Smooth muscle cell (in vitro differentiated cells): ENCODE results near the gene LIPM. TPM values are rescaled to one million over a fixed set of nuclear protein-coding genes. Genes with fewer than 3 reads are reported as not detected.
"Not testable (repeated sequence)": the region's sequence is repeated elsewhere in the genome, so short reads cannot be mapped to it uniquely, and the experiment has no call there.

ENCODE experiments used
- DNase-seq: peaks from one replicate; lab custom pipeline; 2025; ENCODE audit not compliant: unreplicated experiment; lab: John Stamatoyannopoulos, UW
- H2AFZ ChIP-seq: fragments of 200-600 bp; sonication (generic); 2 replicates; pipeline ENCODE4 v1.6.0; 2016; ENCODE audit warnings: antibody characterized with exemption, low read depth, mild to moderate bottlenecking
- H3F3A ChIP-seq: fragments of 200-600 bp; sonication (generic); 2 replicates; pipeline ENCODE4 v1.6.0; 2017; ENCODE audit warnings: antibody characterized with exemption, low read depth
- H3K27ac ChIP-seq: fragments of 200-600 bp; sonication (generic); 2 replicates; pipeline ENCODE4 v1.5.1; 2016; ENCODE audit warnings: low read depth, mild to moderate bottlenecking
- H3K27me3 ChIP-seq: fragments of 200-600 bp; sonication (generic); 2 replicates; pipeline ENCODE4 v1.6.1; 2016; ENCODE audit warnings: low read depth, mild to moderate bottlenecking
- H3K36me3 ChIP-seq: fragments of 200-600 bp; sonication (generic); 2 replicates; pipeline ENCODE4 v1.5.1; 2016; ENCODE audit warnings: low read depth
- H3K4me1 ChIP-seq: fragments of 200-600 bp; sonication (generic); 2 replicates; pipeline ENCODE4 v1.5.1; 2016; ENCODE audit warnings: low read depth
- H3K4me2 ChIP-seq: fragments of 200-600 bp; sonication (generic); 2 replicates; pipeline ENCODE4 v1.6.0; 2016; ENCODE audit warnings: mild to moderate bottlenecking
- H3K4me3 ChIP-seq: fragments of 200-600 bp; sonication (generic); 2 replicates; pipeline ENCODE4 v1.5.1; 2016; ENCODE audit warnings: mild to moderate bottlenecking
- H3K79me2 ChIP-seq: fragments of 200-600 bp; sonication (generic); 2 replicates; pipeline ENCODE4 v1.6.0; 2016; ENCODE audit warnings: low read depth, mild to moderate bottlenecking
- H3K9ac ChIP-seq: fragments of 200-600 bp; sonication (generic); 2 replicates; pipeline ENCODE4 v1.6.0; 2016; ENCODE audit warnings: low read depth
- H3K9me3 ChIP-seq: fragments of 200-600 bp; sonication (generic); replicated peaks from 2 replicates; pipeline ENCODE4 v1.5.1; 2016; ENCODE audit warnings: low read depth
- H4K20me1 ChIP-seq: fragments of 200-600 bp; sonication (generic); 2 replicates; pipeline ENCODE4 v1.6.0; 2016; ENCODE audit warnings: low read depth
- CTCF ChIP-seq: fragments of 200-600 bp; sonication (generic); IDR thresholded peaks from 2 replicates; pipeline ENCODE4 v1.5.1; 2017; ENCODE audit warnings: borderline replicate concordance, mild to moderate bottlenecking, antibody characterized with exemption; ENCODE audit not compliant: insufficient read depth, poor library complexity, severe bottlenecking
- WGBS: methylation state at CpG from one replicate; pipeline ENCODE4 v1.1.7; 2016; ENCODE audit warnings: low lambda C conversion rate; 5-methylcytosine and 5-hydroxymethylcytosine counted together
- polyA plus RNA-seq: library from polyadenylated mRNA; unstranded; fragments of >200 nt; fragmentation: Nextera tagmentation; extraction: Ambion mirVana; gene quantifications from 2 replicates; pipeline ENCODE4 v1.2.1, GENCODE V29; 2016
- total RNA-seq: library from RNA; depleted of rRNA; stranded (reverse); fragments of >200 nt; gene quantifications from 2 replicates; pipeline ENCODE4 v1.2.3, GENCODE V29; 2014

The LIPM gene
- total and polyA plus RNA-seq, 2 experiments from 2014 or later = 0.67 TPM; not detected in 1

GRCh38 chr10:88833156-88833555, 30.6 kb downstream of the LIPM start:
- H3F3A ChIP-seq = no peaks in the 10 kb centered on the region
- DNase-seq = no peak
- H3K9ac ChIP-seq = no peak overlapping the region
- H3K4me2 ChIP-seq = no peak overlapping the region
- H3K36me3 ChIP-seq = no peaks in the 10 kb centered on the region
- 97% methylated on average over 2 of the region's 2 CpGs for WGBS
- H3K4me1 ChIP-seq = no peaks in the 10 kb centered on the region
- no peak overlapping the region for H3K4me3 ChIP-seq
- H4K20me1 ChIP-seq = no peaks in the 10 kb centered on the region
- peaks cover 39% of the 10 kb centered on the region for H3K27me3 ChIP-seq
- no peak overlapping the region for H2AFZ ChIP-seq
- no peaks in the 10 kb centered on the region for H3K79me2 ChIP-seq
- TF ChIP-seq CTCF = no peak
- H3K9me3 ChIP-seq = no peaks in the 10 kb centered on the region
- H3K27ac ChIP-seq = no peak overlapping the region

GRCh38 chr10:88833723-88834122, 31.2 kb downstream of the LIPM start:
- H3K79me2 ChIP-seq = no peaks in the 10 kb centered on the region
- no peak overlapping the region for H3K4me3 ChIP-seq
- H3K9me3 ChIP-seq = no peaks in the 10 kb centered on the region
- no peaks in the 10 kb centered on the region for H3F3A ChIP-seq
- TF ChIP-seq CTCF = no peak
- no peak overlapping the region for H3K27ac ChIP-seq
- H3K4me2 ChIP-seq = no peak overlapping the region
- no peaks in the 10 kb centered on the region for H4K20me1 ChIP-seq
- no peaks in the 10 kb centered on the region for H3K4me1 ChIP-seq
- no peak overlapping the region for H3K9ac ChIP-seq
- WGBS = 81% methylated on average over 2 of the region's 2 CpGs
- DNase-seq = no peak
- H3K27me3 ChIP-seq = peaks cover 39% of the 10 kb centered on the region
- no peaks in the 10 kb centered on the region for H3K36me3 ChIP-seq
- H2AFZ ChIP-seq = no peak overlapping the region

GRCh38 chr10:88835096-88835909, 32.8 kb downstream of the LIPM start:
- Histone ChIP-seq H2AFZ (no peak overlapping the region), H3K4me2 (no peak overlapping the region), H3K4me1 (no peaks in the 10 kb centered on the region), H3K27me3 (peaks cover 32% of the 10 kb centered on the region), H3K9me3 (no peaks in the 10 kb centered on the region), H3K9ac (no peak overlapping the region), H3F3A (no peaks in the 10 kb centered on the region), H4K20me1 (no peaks in the 10 kb centered on the region), H3K4me3 (no peak overlapping the region), H3K36me3 (no peaks in the 10 kb centered on the region), H3K79me2 (no peaks in the 10 kb centered on the region), H3K27ac (no peak overlapping the region)
- WGBS = 19% methylated on average over 10 of the region's 10 CpGs
- peak; percentile 94 for TF ChIP-seq CTCF
- DNase-seq = peak; percentile 16

- TF ChIP-seq CTCF = no peak
- H3K4me3 ChIP-seq = no peak overlapping the region
- no peak for DNase-seq
- H3K9me3 ChIP-seq = no peaks in the 10 kb centered on the region
- H3K27ac ChIP-seq = no peak overlapping the region
- peaks cover 36% of the 10 kb centered on the region for H3K27me3 ChIP-seq
- no peak overlapping the region for H3K4me2 ChIP-seq
- no peak overlapping the region for H2AFZ ChIP-seq
- H4K20me1 ChIP-seq = no peaks in the 10 kb centered on the region
- H3K9ac ChIP-seq = no peak overlapping the region
- WGBS = 9% methylated on average over 2 of the region's 2 CpGs
- no peaks in the 10 kb centered on the region for H3F3A ChIP-seq
- no peaks in the 10 kb centered on the region for H3K4me1 ChIP-seq
- H3K36me3 ChIP-seq = no peaks in the 10 kb centered on the region
- H3K79me2 ChIP-seq = no peaks in the 10 kb centered on the region
Measured at GRCh38 chr10:88835910-88836221, 33.3 kb downstream of the LIPM start.

GRCh38 chr10:88837632-88838031, 35.1 kb downstream of the LIPM start:
- H3K9me3 ChIP-seq, H3K36me3 ChIP-seq: not testable (repeated sequence)

More at GRCh38 chr10:88837632-88838031, 35.1 kb downstream of the LIPM start:
- DNase-seq, H3K4me3 ChIP-seq, H3K4me1 ChIP-seq, H4K20me1 ChIP-seq, H3K9ac ChIP-seq, H3F3A ChIP-seq, H3K79me2 ChIP-seq, H3K27ac ChIP-seq, H2AFZ ChIP-seq, H3K4me2 ChIP-seq: not testable (repeated sequence)
- H3K27me3 ChIP-seq = peaks cover 36% of the 10 kb centered on the region
